NCI-H774 (cell line): Measurements from ENCODE around the gene CFAP97D2.
A peak's percentile ranks its signal among the peaks of the same experiment; 100 is the strongest.

Experiments
- DNase-seq: peaks from one replicate; lab custom pipeline; 2025; lab: John Stamatoyannopoulos, UW

The CFAP97D2 gene

DNA sequence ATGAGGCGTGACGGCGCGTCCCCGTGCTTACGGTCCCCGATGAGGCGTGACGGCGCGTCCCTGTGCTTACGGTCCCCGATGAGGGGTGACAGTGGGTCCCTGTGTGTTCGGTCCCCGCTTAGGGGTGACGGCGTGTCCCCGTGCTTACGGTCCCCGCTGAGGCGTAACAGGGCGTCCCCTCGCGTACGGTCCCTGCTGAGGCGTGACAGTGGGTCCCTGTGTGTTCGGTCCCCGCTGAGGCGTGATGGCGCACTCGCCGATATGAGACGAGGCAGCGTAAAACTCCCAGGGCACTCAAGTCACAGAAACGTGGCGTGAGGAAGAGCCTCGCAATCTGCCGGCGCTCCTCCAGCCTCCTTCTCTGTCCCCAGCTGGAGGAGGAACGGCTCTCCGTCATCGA is 20.9 kb downstream of the CFAP97D2 start:
- no peak for DNase-seq

- no peak for DNase-seq
These were observed 21.4 kb downstream of the CFAP97D2 start for GRCh38 chr13:114200399-114200911.

DNA sequence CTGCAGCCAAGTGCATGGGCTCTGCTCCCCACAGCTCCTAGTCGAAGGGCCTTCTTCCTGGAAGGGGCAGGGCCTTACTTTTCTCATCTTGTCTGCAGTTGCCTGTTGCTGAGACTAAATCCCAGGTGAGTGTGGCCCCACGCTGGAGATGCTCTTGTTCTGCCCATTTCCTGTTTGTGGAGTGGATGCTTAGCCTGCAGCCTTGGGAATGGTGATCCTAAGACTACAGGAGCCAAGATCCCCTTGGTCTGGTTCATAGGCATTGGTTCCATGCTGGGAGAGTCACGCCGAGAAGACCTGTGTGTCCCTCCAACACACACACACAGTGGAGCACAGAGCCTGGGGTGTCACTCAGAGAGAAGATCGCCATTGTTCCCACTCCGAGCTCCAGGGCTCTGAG is 23.5 kb downstream of the CFAP97D2 start:
- DNase-seq, result no peak

DNA sequence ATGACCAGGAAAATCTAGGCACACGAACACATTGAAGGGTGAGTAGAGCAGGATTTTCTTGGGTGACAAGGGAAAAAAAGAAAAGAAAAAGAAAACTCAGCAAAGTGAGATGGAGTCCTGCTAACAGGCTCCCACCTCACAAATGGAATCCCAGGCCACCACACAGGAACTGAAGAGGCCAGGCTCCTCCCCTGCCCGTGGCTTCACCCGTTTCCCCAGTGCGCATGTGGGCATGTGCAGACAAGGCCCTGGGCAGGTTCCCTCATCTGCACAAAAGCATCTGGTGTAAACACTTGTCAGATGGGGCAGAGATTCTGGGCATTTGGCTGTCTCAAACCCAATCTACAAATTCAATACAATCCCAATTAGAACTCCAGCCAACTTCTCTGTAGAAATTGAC is 24.5 kb downstream of the CFAP97D2 start:
- no peak for DNase-seq

DNA sequence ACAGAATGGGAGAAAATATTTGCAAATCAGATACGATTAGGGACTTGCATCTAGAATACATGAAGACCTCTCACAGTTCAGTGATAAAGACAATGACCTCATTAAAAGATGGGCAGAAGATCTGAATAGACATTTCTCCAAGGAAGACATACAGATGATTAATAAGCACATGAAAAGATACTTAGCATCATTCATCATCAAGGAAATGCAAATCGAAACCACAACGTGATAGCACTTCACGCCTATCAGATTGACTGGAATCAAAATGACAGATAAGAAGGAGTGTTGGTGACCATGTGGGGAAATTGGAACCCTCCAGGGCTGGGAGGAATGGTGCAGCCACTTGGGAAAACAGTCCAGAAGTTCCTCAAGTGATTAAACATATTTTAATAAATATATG is 25.8 kb downstream of the CFAP97D2 start:
- DNase-seq, result no peak

DNA sequence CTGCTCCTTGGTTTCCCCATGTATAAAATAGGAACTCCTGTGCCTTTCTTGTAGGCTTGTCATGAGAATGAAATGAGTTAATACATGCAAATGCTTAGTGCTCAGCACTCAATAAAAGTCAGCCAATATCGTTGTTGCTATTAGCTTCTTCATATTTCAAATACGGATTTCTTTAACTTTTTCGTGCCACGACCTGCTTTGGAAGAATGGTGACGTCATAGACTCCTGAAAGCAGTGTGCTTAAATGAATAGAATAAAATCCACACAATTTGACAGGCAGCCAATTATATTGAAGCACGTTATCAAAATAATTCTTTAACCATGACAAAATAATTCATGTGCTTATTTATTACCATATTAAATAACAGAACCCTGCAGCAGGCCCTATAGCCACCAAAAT is 29.1 kb downstream of the CFAP97D2 start:
- DNase-seq, result no peak

GRCh38 chr13:114211446-114212157 is 32.5 kb downstream of the CFAP97D2 start:
- no peak for DNase-seq

GRCh38 chr13:114212158-114212495 is 33.1 kb downstream of the CFAP97D2 start:
- DNase-seq, result no peak

- no peak for DNase-seq
These were observed 34.9 kb downstream of the CFAP97D2 start for GRCh38 chr13:114213980-114214379.

DNA sequence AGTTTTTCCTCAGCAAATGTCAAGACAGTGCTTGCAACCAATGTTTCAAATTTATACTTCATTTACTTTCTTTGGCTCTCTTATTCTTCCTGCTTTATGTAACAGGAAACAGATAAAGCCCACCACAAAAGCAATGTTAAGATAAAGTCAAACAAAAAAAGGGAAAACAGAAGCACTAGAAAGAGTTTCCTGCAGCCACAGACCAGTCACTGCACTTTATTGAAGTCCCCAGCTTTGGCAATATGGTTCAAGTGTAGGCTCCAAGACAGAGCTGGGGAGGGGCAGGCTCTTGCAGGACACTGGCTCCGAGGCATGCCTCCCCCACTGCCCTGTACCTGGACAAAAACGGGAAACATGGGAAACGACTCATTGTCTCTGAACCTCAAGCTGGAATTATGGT is 40.3 kb downstream of the CFAP97D2 start:
- no peak for DNase-seq

DNA sequence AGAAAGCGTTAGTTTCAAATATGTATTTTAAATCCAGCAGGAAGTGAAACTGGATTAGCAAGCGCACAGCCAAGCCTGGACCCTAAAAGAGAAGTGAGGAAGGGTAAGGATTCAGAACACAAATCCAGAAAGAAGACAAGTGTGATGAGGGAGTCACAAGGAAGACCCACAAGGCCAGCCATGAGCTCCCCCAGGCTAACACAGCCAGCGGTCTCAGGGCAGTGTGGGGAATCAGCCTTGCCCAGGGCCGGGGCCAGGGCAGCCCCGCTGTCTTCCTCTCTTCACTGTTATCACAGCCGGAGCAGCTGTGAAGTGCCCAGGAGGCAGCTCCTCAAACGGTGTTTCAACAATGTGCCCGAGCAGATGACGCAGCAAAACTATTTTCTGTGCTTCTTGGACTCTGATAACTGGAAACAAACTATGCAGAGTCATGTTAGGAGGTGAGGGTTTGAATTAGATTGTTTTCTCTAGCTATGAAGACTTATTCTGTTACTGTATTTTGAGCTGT is 43.5 kb downstream of the CFAP97D2 start:
- DNase-seq, result no peak

DNA sequence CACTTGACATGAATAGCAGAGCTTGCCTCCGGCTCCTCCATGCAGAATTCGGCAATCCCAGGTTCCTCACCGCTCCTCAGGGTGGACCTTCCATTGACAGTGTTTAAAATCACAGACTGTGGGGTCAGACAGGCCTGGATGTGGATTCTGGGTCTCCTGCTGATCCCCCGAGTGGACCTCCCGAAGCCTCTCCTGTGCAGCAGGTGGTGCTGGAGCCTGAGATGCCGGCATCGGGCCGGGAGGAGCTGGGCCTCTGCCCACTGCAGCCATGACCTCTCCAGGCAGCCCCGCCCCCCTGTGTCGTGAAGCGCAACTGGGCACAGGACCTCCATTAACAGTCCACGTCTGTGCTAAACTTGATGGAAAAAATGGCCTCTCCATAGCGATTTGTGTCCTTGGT is 45.1 kb downstream of the CFAP97D2 start:
- no peak for DNase-seq

DNA sequence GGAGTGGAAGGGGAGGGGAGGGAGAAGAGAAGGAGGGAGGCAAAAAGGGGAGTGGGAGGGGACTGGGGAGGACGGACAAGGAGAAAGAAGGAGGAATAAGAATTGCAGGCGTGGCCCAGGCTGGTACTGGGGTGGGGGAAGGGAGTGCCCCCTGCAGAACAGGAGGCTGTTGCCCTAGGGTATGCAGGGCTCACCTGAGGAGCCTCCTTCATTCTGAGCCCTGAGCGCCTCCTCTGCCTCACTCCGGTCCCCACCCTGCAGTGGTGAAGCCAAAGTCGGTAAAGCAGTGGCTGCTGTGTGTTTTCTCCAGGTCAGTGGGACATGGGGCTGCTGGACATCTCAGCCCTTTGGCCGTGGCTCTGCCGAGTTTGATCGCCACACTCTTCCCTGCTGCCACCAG is 46.6 kb downstream of the CFAP97D2 start:
- no peak for DNase-seq

DNA sequence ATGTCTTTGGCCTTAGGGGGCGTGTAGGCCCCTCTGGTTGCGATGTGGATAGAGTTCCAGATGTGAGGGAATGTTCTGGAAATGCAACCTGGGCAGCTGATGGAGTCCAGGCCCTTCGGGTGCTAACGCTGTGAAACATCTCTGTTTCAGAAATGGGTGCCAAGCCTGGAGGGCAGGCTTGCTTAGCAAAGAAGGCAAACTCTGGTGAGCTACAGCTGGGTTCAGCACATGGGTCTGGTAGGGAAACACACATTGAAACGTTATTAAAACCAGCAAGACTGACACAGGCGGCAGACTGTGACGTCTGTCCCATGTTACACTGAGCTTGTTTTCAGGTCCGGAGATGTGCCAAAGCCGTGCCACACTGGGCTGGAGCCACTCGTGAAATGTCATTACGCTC is 47.0 kb downstream of the CFAP97D2 start:
- DNase-seq, result no peak

- peak; percentile 93 for DNase-seq
These were observed 47.8 kb downstream of the CFAP97D2 start for GRCh38 chr13:114226699-114227323.

DNA sequence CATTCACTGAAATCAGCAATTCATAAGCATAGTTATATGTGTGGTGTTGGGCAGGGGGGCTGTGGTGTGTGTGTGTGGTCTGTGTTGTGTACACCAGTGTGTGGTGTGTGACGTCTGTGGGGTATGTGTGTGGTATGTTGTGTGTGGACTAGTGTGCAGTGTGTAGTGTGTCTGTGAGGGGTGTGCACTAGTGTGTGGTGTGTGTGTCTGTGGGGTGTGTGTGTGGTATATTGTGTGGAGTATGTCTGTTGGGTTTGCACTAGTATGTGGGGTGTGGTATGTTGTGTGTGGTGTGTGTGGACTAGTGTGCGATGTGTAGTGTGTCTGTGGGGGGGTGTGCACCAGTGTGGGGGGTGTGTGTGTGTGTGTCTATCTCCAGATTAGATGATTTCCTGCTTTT is 48.5 kb downstream of the CFAP97D2 start:
- no peak for DNase-seq

DNA sequence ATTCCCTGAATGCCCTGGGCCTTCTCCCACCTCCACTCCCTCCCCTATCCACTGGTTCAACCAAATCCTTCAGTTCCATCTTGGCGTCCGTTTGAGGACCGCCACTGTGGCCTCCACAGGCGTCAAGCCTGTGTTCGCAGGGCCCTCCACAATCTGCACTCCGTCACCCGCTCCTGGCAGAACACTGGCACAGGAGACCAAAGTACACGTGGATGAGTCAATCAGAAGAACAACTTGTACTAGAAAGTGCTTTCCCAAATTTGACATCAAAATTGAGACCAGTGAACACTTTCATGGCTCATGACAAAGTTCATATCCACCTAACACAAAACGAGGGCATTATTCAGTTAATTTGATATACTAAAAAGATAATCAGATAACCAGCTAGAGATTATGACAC is 49.1 kb downstream of the CFAP97D2 start:
- no peak for DNase-seq

DNA sequence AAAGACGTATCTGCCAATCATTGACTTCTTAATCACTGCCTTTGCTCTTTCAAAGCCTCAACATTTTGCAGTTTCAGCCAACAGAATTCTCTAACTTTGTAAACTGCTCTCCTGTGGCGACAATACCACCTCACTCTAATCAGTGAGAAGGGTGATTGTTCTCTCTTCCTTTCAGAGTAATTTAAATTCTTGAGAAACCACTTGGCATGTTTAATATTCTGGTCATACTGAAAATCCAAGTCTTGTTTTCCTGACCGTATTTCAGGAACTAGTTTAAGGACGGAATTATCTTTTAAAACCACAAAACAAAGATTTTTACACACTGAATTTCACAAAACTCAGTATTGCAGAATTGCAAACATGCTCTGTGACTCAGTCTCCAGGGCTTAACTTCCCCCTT is 50.4 kb downstream of the CFAP97D2 start:
- no peak for DNase-seq

DNA sequence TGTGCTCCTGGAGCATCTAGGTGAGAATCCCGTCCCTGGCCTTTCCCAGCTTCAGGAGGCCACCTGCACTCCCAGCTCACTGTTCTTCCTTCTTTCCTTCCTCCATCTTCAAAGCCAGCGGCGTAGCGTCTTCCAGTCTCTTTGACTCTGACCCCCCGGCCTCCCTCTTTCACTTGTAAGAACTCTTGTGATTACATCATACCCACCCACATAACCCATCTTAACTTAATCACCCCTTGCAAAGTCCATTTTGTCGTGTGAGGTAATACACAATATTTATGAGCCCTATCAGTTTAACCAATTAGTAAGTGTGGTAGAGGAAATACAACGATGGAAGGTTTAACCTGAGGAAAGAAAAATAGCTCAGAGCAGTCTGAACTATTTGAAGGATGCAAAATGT is 51.1 kb downstream of the CFAP97D2 start:
- DNase-seq, result no peak

GRCh38 chr13:114230575-114230974 is 51.5 kb downstream of the CFAP97D2 start:
- DNase-seq, result no peak

DNA sequence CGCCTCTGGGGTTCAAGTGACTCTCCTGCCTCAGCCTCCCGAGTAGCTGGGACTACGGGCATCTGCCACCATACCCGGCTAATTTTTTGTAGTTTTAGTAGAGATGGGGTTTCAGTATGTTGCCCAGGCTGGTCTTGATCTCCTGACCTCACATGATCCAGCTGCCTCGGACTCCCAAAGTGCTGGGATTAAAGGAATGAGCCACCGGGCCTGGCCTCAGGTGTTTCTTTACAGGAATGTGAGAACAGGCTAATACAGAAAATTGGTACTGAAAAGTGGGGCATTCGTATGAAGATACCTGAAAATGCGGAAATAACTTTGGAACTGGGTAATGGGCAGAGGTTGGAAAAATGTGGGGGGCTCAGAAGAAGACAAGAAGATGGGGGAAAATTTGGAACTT is 52.8 kb downstream of the CFAP97D2 start:
- no peak for DNase-seq

DNA sequence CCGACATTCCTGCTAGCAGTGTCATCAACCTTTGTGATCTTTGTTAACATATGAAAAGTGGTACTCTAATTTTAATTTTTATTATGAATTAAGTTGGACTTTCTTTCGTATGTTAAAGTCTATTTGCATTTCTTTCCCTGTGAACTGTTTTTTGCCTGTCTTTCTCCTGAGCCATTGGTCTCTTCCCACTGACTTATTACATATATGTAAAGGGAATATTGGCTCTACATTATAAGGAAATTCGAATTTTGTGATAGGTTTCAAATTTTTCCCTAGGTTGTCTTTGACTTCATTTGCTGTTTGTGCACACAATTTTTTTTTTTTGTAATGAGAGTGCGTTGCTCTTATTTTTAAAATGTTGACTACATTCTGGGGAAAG is 55.2 kb downstream of the CFAP97D2 start:
- DNase-seq, result no peak

DNA sequence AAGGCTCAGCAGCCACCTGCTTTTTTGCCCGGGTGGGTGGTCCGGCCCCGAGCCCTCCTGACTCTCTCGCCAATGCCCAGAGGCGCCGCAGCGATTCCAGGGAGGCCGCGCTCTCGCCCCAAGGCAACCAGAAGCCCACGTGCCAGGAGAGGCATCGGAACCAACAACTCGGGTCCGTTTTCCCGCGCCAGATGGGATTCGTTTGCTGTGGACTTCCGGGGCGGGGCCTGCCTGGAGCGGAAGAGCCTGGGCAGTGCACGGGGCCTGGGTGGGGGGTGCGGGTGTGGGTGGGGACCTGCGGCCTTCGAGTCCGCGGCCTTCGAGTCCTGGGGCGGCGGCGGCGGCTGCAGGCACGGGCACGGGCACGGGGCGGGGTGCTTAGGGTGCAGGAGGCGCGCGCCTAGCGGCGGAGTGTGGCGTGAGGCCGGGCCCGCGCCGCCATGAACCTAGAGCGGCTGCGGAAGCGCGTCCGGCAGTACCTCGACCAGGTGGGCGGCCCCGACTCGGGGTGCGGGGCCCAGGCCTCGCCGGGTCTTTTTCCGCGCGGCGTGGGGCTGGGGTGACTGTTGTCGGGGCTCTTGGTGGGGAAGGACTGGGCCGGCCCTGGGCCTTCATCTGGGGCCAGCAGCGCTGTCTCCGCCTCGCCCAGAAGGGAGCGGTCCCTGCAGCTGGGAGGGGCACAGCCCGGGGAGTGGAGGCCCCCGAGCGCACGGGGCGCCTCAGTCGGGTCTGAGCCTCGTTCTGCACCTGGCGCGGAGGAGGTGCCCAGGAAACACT is 55.8 kb downstream of the CFAP97D2 start, which contains the start of gene CDC16:
Gene CDC16 (plus strand): TSS at position 253 of the 777 bp plus-strand sequence. CDS start 188 bp downstream, at position 441.
- peak; percentile 100 for DNase-seq
